Body of pancreas (tissue), 4 donors: ENCODE results near the gene DELE1.

Experiments used
- POLR2A ChIP-seq, 3 donors: fragments of 450-650 bp; IDR thresholded peaks; one replicate each; pipeline ENCODE4 v1.6.1; 2016; ENCODE audit warnings: antibody characterized with exemption in 3 of 3, mild to moderate bottlenecking in 2 of 3
- TF ChIP-seq, protein P1 (sequence below), 7 experiments: fragments of 450-650 bp in 4 of 7; fragments of 200-600 bp in 3 of 7; sonication (generic) in 3 of 7; IDR thresholded peaks; one replicate each; pipeline ENCODE4 v1.5.1; 2016 to 2019; ENCODE audit warnings: antibody characterized with exemption in 7 of 7

GRCh38 chr5:141966963-141967333 is 43.3 kb downstream of the DELE1 start:
- TF ChIP-seq, protein P1, sequence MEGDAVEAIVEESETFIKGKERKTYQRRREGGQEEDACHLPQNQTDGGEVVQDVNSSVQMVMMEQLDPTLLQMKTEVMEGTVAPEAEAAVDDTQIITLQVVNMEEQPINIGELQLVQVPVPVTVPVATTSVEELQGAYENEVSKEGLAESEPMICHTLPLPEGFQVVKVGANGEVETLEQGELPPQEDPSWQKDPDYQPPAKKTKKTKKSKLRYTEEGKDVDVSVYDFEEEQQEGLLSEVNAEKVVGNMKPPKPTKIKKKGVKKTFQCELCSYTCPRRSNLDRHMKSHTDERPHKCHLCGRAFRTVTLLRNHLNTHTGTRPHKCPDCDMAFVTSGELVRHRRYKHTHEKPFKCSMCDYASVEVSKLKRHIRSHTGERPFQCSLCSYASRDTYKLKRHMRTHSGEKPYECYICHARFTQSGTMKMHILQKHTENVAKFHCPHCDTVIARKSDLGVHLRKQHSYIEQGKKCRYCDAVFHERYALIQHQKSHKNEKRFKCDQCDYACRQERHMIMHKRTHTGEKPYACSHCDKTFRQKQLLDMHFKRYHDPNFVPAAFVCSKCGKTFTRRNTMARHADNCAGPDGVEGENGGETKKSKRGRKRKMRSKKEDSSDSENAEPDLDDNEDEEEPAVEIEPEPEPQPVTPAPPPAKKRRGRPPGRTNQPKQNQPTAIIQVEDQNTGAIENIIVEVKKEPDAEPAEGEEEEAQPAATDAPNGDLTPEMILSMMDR (IDR thresholded peaks at IDR 0.05): no peak
- no peak for TF ChIP-seq POLR2A (IDR thresholded peaks at IDR 0.05)
